T-helper 2 cell treated with Interferon-gamma antibody and Interleukin-4, amounts not matched to agents 100 ng/mL and 5 ng/mL, for 36 hours (primary cell): ENCODE data around the gene DPPA3. TPM values are rescaled to one million over a fixed set of nuclear protein-coding genes. Genes with fewer than 3 reads are reported as not detected.
"Not testable (repeated sequence)": the region's sequence is repeated elsewhere in the genome, so short reads cannot be mapped to it uniquely, and the experiment has no call there.

ENCODE experiments used
- intact Hi-C: fragments of 100-400 bp; cut with micrococcal nuclease; formaldehyde crosslinking; loops from one replicate; pipeline ENCODE4 v1.15.1; 2023
- total RNA-seq: library from RNA; stranded (reverse); gene quantifications from 2 replicates; pipeline ENCODE4 v1.2.3, GENCODE V29; 2022

The DPPA3 gene
- not detected in 2 replicates for total RNA-seq

DNA sequence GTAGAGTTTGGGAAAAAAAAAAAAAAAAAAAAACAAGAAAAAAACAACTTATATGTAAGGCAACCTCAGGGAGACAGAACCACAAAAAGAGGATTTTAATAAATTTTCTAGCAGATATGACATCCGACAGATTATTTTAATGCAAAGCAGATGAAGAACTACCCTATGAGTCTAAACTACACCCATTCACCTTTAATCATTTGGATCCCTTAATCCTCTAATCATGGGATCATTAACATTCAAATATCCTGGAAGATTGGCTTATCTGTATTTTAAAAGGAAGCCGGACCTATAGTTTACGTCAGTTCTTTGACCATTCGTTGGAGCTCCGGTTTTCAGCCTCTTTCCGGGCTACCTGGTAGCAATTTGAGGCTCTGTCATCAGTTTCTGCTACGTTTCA, at the start of gene DPPA3:
Gene DPPA3 (plus strand): TSS at position 301 of the 400 bp plus-strand sequence. CDS start 138 bp downstream, outside the sequence.
- intact Hi-C loops, result no loop called here

DNA sequence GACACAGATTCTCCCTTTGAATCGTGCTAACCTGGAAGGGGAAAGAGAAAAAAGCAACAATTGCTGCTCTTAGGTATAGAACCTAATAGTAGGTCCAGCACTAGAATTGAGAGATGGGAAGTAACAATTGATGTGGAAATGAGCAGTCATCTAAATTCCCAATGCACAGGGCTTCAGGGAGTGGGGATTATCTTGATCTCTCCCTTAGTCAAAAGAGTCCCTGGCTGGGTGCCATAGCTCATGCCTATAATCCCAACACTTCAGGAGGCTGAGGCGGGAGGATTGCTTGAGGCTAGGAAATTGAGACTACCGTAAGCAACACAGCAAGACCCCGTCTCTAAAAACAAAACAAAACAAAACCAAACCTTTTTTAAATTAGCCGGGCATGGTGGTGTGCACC, 49.5 kb upstream of the DPPA3 start:
- intact Hi-C loops, result no loop called here

DNA sequence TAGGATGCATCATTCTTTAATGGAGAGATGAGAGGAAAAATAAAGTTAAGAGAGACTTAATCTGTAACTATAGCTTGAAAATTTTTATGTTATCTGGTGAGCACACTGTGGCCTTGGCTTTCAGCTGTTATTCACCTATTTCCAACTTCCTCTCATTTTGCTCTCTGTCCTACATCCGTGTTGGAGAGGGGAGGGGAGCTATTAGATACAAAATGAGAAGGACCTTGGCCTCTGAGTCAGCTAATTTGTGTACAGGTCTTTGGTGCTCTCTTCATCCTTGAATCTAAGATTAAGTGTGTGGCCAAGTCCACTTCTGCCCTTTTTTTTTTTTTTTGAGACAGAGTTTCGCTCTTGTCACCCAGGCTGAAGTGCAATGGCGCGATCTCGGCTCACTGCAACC, 44.6 kb upstream of the DPPA3 start:
- intact Hi-C loops, result no loop called here

DNA sequence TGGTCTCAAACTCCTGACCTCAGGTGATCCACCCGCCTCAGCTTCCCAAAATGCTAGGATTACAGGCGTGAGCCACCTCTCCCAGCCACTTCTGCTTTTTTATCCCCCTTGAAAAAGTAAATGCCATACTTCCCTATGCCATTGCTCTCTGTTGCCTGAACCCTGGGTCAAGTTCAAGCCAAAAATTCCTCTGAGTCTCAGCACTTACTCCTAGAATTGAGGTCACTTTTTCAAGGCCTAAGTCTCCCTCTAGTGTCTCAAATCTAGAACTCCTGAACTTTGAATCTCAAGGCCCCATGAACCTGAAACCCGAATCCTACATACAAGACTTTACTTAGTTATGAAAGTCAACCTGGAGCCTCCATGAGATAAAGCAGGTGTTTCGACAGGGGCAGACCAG, 44.1 kb upstream of the DPPA3 start:
- intact Hi-C loops, result no loop called here

DNA sequence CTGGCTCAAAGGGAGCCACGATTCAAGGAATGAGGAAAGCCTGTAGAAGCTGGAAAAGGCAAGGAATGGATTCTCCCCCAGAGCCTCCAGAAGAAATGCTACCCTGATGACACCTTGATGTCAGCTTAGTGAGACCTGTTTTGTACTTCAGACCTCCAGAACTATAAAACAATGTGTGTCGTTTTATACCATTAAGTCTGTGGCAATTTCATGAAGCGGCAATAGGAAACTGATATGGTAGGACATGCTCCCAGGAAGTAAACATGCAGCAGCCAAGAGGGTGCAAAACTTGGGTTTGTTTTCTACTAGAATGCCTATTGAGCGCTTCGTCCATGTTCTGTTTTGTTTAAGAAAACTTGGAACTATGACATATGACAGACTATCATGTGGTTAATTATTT, 43.1 kb upstream of the DPPA3 start:
- intact Hi-C loops, result no loop called here

DNA sequence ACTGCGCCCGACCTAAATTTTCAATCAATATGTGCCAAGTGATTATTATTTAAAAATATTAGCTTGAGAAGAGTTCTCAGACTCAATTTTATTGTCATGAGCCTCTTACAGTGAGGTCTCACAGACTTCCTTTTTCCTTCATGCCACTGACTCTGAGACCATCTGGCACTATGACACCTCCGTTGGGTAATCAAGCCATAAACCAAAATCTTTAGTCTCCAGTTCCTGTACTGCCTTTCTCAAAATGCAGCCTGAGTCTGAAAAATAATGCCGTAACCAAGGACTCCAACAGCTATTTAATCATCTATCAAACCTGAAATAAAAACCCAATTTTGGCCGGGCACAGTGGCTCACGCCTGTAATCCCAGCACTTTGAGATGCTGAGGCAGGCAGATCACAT, 35.8 kb upstream of the DPPA3 start:
- intact Hi-C loops, result not testable (repeated sequence)

DNA sequence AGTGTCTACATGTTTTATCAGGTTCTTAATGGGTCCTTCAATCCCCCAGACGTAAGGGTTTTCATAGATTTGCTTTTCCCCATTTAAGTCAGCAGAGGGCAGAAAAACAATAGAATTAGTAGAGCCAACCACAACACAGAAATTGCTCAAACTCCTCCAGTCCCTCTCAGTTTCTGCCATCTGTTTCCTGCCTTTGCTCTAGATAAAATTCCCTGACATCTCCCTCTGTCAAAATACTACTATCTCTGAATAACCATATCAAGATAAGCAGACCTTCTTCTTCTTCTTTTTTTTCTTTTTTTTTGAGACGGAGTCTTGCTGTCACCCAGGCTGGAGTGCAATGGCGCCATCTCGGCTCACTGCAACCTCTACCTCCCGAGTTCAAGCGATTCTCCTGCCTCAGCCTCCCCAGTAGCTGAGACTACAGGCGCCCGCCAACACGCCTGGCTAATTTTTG, 33.8 kb upstream of the DPPA3 start:
- intact Hi-C loops, result loop anchor here (1.0 kb wide), 1 partner anchor 130 kb away; no protein-coding TSS in a partner anchor

DNA sequence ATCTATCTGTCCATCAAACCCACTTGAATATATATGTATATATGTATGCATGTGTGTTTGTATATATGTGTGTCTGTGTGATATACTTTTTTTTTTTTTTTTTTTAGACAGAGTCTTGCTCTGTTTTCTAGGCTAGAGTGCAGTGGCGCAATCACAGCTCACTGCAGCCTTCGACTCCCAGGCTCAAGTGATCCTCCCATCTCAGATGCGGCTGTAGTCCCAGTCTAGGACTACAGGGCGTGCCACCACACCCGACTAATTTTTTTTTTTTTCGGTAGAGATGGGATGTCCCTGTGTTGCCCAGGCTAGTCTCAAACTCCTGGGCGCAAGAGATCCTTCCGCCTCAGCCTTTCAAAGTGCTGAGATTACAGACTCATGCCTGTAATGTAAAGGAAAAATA, 32.5 kb upstream of the DPPA3 start:
- intact Hi-C loops, result no loop called here

DNA sequence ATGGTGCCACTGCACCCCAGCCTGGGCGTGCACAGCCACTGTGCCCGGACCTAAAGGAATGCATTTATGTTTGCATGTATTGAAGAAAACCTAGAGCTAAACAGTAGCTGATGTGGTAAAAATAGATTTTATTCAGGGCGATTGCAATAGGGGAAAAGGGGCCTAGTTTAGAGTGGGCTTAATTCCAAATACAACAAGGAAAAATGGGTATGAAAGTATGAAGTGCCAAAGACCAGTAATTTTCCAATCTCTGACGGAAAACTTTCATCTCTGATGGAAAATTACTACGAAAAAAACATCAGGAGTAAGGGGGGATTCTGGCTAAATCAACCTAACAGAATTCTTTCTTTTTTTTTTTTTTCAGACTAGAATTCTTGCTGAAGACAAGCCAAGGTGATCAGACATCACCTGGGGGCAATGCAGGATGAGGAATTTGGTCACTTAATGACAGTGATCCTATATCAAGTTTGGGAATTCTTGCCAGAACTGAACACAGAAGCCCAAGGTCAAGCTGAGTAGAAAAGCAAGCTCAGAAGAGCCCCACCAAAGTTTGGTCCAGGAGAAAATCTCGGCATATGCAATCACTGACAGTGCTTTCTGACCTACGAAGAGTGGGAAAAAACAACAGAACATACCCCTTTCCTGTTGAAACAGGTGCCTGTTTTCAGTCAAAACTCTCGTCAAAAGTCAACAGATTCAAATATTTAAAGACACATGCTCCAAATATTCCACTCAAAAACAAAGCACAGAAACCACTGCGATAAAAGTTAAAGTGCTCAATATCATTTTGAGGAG, 31.8 kb upstream of the DPPA3 start:
- intact Hi-C loops, result no loop called here

DNA sequence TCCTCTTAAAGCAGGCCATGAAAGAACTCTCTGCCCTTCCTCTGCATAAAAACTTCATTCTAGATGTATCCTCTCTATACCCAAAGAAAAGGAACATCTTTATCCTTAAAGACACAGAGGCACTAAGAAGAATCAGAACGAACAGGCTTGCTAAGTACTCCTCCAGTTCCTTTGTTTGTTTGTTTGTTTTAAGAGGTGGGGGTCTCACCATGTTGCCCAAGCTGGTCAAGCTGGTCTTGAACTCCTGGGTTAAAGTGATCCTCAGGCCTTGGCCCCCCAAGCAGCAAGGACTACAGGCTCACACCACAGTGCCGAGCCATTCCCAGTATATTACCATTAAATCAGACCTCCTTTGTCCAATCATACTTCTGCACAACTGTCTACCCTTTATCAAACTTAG, 29.7 kb upstream of the DPPA3 start:
- intact Hi-C loops, result no loop called here

DNA sequence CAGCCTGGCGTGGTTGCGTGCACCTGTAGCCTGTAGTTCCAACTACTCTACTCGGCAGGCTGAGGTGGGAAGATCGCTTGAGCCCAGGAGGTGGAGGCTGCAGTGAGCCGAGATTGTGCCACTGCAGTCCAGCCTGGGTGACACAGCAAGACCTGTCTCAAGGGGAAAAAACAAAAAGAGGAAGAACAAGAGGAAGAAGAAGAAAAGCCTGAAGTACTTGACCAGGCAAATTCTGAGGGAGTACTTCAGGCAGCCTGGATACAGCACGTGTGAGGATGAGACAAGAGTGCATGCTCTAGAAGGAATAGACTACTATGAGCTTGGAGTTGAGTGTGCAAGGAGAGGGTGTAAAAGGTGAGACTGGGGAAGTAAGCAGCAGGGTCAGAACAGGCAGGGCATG, 17.4 kb upstream of the DPPA3 start:
- intact Hi-C loops, result no loop called here

DNA sequence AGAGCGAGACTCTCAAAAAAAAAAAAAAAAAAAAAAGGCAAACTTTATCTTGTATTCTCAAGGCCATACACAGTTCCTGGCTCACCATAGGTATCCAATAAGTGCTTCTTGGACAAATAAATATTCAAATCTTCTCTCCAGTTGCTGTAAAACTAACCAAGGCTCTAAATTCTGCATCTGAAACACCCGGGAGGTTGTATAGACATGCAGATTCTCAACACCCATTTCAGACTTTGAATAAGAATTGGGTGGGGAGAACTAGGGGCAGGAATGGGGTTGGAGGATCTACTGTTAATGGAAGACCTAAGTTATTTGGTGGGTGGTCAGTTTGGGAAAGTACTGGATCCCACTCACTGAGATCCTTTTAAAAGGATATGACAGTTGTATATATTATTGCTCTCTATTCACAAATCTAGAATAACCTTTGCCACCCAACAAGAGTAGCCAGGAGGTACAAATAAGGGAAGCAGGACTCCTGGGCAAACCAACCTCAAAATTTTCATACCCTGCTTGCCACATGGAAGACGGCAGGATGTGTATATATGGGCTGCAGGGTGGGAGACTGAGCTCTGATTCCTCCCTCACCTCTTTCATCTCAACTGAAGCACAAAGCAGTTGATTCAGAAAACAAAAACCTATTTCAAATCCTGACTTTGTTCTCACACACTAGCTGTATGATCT, 16.5 kb upstream of the DPPA3 start:
- intact Hi-C loops, result no loop called here

DNA sequence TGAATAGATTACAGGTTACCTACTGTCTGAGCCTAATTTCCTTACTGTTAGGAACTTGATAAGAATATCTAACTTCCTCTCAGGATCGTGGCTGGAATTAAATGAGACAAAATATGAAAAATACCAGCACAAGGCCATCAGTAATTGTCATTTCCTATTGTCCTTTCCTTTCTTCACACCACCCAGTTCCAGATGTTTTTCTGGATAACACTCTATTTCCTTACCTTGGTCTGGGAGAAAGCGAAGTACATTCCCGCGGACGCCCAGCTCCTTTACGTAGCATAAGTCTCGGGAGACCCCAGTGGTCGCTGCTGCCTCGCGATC, 16.0 kb upstream of the DPPA3 start:
- intact Hi-C loops, result no loop called here

DNA sequence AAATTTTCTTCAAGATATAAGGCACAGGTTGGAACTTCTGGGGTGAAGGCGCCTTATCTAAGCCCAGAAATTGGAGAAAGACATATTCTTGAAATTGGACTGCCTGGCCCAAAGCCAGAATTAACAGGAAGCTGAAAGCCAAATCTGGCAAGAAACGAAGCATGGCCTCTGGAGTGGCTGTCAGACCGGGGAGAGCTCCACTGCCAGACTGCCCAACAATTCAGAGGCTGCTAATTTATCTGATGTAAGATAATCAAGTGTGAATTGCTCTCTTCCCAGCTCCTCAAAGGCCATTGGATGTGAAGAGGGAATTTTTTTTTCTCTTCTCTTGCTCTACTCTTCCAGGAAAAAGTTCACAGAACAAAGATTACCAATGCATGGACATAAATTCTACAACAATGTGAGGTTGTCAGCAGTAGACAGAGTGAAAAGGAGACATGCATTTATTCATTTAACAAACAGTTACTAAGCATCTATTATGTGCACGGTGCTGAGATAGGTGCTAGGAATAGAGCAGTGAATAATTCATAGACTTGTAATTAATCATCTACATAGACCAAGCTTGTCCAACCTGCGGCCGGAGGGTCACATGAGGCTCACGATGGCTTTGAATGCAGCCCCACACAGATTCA, 15.6 kb upstream of the DPPA3 start, which contains the start of gene GDF3:
Gene GDF3 (minus strand): TSS at position 210 of the 632 bp plus-strand sequence. CDS start 47 bp downstream, at position 163.
- intact Hi-C loops, result no loop called here

DNA sequence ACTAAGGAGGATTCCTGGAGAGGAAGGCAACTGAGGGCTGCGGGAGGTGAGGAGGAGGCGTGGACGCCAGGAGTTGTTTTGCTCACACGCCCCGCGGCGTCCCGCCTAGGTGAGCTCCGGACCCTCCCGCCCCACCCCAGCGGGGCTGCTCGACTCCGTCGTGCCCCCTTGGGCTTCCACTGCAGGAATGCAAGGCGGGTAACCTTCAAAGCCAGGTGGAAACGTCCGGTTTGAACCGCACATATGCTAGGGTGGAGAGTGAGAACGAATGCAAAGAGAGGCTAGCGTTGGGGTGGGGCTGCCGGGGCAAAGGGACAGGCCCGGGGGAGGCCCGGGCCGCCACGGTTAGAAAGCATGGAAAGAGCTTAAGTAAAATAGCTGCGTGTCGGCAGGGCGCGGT, 5.4 kb upstream of the DPPA3 start:
- intact Hi-C loops, result no loop called here

DNA sequence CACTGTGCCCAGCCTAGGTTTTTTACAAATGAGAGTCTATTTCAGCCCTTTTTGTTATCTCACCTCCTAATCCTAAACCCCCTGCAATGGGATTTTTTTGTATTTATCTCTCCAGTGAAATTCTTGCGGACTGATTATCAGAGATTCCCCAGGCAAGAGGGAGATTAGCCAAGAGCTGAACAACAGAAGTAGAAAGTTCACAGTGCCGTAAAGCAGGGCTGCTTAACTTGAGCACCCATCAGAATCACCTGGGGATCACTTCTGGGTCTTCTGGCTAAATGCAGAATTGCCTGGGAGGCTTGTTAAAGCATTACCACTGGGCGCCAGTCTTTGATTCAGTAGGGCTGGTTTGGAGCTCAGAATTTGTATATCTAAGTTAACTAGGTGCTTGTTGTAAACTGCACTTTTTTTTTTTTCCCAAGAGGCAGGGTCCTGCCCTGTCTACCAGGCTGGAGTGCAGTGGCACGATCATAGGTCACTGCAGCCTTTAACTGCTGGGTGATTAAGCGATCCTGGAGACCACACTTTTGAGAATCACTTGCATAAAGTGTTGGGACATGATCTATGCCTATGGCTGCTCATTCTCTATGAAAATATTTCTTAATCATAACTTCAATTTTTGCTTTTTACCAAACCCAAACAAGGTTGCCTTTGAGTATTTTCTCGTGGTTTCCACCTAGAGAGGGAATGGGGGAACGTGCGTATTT, 1.1 kb upstream of the DPPA3 start:
- intact Hi-C loops, result no loop called here

DNA sequence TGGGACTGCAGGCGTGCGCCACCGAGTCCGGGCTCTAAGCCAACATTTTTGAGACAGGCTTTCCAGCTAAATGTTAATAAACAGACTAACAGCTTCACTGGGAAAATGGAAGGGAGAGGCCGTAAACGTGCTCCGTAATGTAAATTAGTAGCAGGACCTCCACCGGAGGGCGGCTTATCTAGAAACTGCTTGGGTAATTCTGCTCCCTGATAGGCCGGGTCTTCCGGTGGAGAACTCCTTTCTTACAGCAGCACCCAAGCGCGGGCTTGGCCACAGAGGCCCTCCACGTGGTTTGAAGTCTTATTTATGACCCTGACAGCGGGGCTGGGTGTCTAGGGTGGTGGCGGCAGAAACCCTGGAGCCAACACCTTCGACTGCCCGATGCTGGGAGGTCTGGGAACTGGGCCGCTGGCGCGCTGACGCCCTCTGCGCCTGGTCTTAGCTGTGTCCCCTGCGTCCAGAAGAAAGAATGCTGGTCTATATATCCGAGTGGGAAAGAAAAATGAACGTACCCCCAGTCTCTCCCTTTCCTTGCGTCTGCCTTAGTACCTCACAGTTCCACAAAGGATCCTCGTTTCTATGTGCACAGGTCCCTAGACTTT, 1.7 kb downstream of the DPPA3 start:
- intact Hi-C loops, result no loop called here

DNA sequence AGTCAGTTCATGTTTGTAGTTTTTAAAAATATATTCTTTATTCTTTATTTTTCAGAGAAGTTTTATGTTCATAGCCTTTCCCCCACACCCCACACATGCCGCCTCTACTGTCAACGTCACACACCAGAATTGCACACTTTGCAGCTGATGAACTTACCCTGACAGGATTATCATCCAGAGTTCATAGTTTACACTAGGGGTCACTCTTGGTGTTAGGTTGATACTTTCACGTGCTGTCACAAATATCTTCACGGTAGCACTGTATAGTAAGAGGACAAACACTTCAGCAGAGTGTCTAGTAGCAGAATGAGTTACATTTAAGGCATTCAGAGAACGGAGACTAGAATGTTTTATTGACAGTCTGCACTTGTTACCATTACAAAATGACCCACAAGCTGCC, 5.1 kb downstream of the DPPA3 start:
- intact Hi-C loops, result no loop called here

DNA sequence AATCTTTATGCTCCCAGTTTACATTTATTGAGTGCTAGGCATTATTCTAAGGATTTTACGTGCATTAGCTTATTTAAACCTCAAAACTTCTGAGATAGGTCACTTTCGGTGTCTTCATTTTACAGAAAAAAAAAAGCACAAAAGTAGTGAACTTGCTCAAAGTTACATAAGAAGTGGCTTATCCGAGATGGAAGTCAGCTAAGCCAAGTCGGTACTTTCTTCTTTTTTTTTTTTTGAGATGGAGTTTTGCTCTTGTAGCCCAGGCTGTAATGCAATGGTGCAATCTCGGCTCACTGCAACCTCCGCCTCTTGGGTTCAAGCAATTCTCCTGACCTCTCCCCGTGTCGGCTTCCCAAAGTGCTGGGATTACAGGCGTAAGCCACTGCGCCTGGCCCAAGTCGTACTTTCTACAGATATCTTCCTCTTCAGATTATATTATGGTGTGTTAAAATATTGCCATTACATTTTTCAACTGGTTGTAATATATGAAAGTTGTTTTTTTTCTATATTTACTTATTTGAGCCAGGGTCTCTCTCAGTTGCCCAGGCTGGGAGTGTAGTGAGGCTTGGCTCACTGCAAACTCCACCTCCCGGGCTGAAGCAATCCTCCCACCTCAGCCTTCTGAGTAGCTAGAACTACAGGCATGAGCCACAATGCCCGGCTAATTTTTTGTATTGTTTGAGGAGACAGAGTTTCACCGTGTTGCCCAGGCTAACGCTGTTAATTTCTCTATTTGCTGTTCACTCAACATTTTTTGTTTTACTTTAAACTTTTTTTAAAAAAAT, 8.9 kb downstream of the DPPA3 start:
- intact Hi-C loops, result no loop called here

DNA sequence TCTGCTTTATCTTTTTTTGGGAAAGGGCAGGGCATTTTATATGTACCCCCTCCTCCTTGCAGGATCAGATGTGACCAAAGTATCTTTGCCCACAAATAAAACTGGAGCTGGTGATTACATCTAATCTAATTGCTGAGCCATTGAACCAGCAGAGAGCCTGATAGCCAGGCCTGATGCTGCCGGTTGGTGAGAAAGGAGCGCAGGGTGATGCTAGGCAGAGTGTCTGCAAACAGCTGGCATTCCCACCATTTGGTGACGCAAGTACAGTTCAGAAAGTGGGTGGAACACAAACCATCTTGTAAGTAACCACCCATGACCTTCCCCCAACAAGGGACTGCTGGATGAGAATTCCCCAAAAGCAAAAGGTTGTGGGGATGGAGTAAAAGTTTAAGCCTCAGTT, 12.7 kb downstream of the DPPA3 start:
- intact Hi-C loops, result no loop called here

DNA sequence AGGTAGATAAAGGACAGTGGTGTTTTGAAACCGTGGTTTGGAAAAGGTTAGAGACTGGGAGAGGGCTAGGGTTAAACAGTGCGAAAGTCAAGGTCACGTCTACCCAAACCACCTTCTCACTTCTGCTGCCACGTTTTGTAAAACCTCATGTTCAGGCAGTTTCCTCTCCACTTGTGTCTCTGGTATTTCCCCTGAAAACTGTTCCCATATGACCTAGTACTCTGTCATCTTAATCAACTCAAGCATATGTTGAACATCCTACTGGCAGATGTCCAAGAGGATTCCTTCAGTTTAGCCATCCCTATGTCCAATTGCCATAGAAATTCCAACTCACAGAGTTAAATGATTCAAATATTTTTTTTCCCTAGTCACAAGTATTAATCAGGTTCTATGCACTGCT, 18.5 kb downstream of the DPPA3 start:
- intact Hi-C loops, result no loop called here
